NCI-H1092 treated with DMSO at 0.1 percent for 48 hours (cell line): ENCODE data around the gene HECA.

Experiments
- DNase-seq: peaks from one replicate; lab custom pipeline; 2025; lab: John Stamatoyannopoulos, UW

HECA gene

GRCh38 chr6:139161169-139161568 is 26.3 kb downstream of the HECA start:
- no peak for DNase-seq

- no peak for DNase-seq
These were observed 27.0 kb downstream of the HECA start for GRCh38 chr6:139161817-139162284.

- no peak for DNase-seq
These were observed 29.1 kb downstream of the HECA start for GRCh38 chr6:139164001-139164400.

GRCh38 chr6:139165324-139165723 is 30.4 kb downstream of the HECA start:
- DNase-seq: no peak

- no peak for DNase-seq
These were observed 31.5 kb downstream of the HECA start for GRCh38 chr6:139166238-139166955.

GRCh38 chr6:139166956-139167313 is 32.1 kb downstream of the HECA start:
- DNase-seq: no peak

GRCh38 chr6:139172151-139172550 is 37.3 kb downstream of the HECA start:
- no peak for DNase-seq

- no peak for DNase-seq
These were observed 37.7 kb downstream of the HECA start for GRCh38 chr6:139172567-139172966.

- DNase-seq: no peak
These were observed 38.3 kb downstream of the HECA start for GRCh38 chr6:139173172-139173571.

- DNase-seq: no peak
These were observed 38.9 kb downstream of the HECA start for GRCh38 chr6:139173822-139174221.

- no peak for DNase-seq
These were observed 40.1 kb downstream of the HECA start for GRCh38 chr6:139174961-139175360.

GRCh38 chr6:139175389-139175948 is 40.6 kb downstream of the HECA start:
- no peak for DNase-seq

GRCh38 chr6:139181236-139181635 is 46.4 kb downstream of the HECA start:
- DNase-seq: no peak

GRCh38 chr6:139184047-139184446 is 49.2 kb downstream of the HECA start:
- DNase-seq: no peak

- no peak for DNase-seq
These were observed 49.6 kb downstream of the HECA start for GRCh38 chr6:139184459-139184858.

- no peak for DNase-seq
These were observed 51.4 kb downstream of the HECA start for GRCh38 chr6:139186242-139186641.

GRCh38 chr6:139186692-139187091 is 51.8 kb downstream of the HECA start:
- DNase-seq: no peak

- DNase-seq: no peak
These were observed 52.6 kb downstream of the HECA start for GRCh38 chr6:139187489-139187888.

GRCh38 chr6:139189665-139190064 is 54.8 kb downstream of the HECA start:
- DNase-seq: no peak

- no peak for DNase-seq
These were observed 59.9 kb downstream of the HECA start for GRCh38 chr6:139194740-139195139.

- DNase-seq: no peak
These were observed 63.8 kb downstream of the HECA start for GRCh38 chr6:139198529-139199288.

GRCh38 chr6:139201378-139201777 is 66.5 kb downstream of the HECA start:
- DNase-seq: no peak

- no peak for DNase-seq
These were observed 70.1 kb downstream of the HECA start for GRCh38 chr6:139204978-139205377.
